ENCODE data around the gene MS4A2. TPM values are rescaled to one million over a fixed set of nuclear protein-coding genes. Genes with fewer than 3 reads are reported as not detected.

Gene MS4A2
- total RNA-seq, 1 experiment from 2014 or later: not detected

GRCh38 chr11:60131912-60132311, 43.4 kb downstream of the MS4A2 start (continued):
- no peak for TF ChIP-seq REST (IDR thresholded peaks at IDR 0.05; ENCODE audit: low read depth)

- ChIA-PET POLR2A (no interaction called here), CTCF (no interaction called here), RAD21 (ENCODE audit: low non-redundant PET in 1 of 2, low total read pairs in 2 of 2, uncharacterized antibody in 2 of 2, unreplicated experiment in 2 of 2) (no interaction called here)
- Histone ChIP-seq H3K36me3 (ENCODE audit: control insufficient read depth in 1 of 2, insufficient read depth in 2 of 2, low read length in 2 of 2) (no peaks in the 10 kb centered on the region), H3K9me3 (ENCODE audit: control insufficient read depth in 1 of 2, insufficient read depth in 1 of 2, low read depth in 1 of 2, low read length in 2 of 2) (no peaks in the 10 kb centered on the region), H3K4me3 (replicated peaks in 1 of 2; ENCODE audit: low read depth in 1 of 2, low read length in 2 of 2) (no peak overlapping the region), H3K79me2 (ENCODE audit: insufficient read depth, low read length) (no peaks in the 10 kb centered on the region), H3K4me1 (ENCODE audit: control insufficient read depth in 1 of 2, insufficient read depth in 2 of 2, low read length in 2 of 2) (no peaks in the 10 kb centered on the region), H4K20me1 (ENCODE audit: insufficient read depth) (no peaks in the 10 kb centered on the region), H3K27me3 (ENCODE audit: insufficient read depth, low read length) (no peaks in the 10 kb centered on the region), H3K9me2 (ENCODE audit: insufficient read depth) (no peaks in the 10 kb centered on the region), H2AFZ (ENCODE audit: low read depth, low read length, poor library complexity, severe bottlenecking) (no peak overlapping the region), H3K4me2 (ENCODE audit: low read length) (no peak overlapping the region), H3K9ac (ENCODE audit: low read length) (no peak overlapping the region), H3K27ac (ENCODE audit: low read depth, low read length) (no peak overlapping the region)
- no peak for DNase-seq (ENCODE audit: low read depth, low spot score)
- TF ChIP-seq SP1 (IDR thresholded peaks at IDR 0.05; ENCODE audit: low read depth): no peak
- no peak for TF ChIP-seq CEBPB (IDR thresholded peaks at IDR 0.05; ENCODE audit: low read depth)
- no peak for TF ChIP-seq ZFX (IDR thresholded peaks at IDR 0.05)
- TF ChIP-seq TCF7L2 (IDR thresholded peaks at IDR 0.05; ENCODE audit: borderline replicate concordance, extremely low read depth, insufficient read depth, insufficient read length): no peak
- no peak for TF ChIP-seq CBX3 (IDR thresholded peaks at IDR 0.05; ENCODE audit: low read depth)
- BruUV-seq (replicated peaks): no TSS peak
- ATAC-seq: no peak
- intact Hi-C loops (cut with micrococcal nuclease): loop anchor here (5.0 to 10.0 kb wide), 2 partner anchors 217 to 379 kb away; partner anchors contain the start of gene STX3
Observed at GRCh38 chr11:60133917-60134316, 45.5 kb downstream of the MS4A2 start.

Measured in HCT116 (cell line).